ENCODE data around the gene CTNNA1. TPM values are rescaled to one million over a fixed set of nuclear protein-coding genes. Genes with fewer than 3 reads are reported as not detected.

CTNNA1 gene
- total and polyA plus RNA-seq, 12 donors = 111 to 521 (median 347) TPM

DNA sequence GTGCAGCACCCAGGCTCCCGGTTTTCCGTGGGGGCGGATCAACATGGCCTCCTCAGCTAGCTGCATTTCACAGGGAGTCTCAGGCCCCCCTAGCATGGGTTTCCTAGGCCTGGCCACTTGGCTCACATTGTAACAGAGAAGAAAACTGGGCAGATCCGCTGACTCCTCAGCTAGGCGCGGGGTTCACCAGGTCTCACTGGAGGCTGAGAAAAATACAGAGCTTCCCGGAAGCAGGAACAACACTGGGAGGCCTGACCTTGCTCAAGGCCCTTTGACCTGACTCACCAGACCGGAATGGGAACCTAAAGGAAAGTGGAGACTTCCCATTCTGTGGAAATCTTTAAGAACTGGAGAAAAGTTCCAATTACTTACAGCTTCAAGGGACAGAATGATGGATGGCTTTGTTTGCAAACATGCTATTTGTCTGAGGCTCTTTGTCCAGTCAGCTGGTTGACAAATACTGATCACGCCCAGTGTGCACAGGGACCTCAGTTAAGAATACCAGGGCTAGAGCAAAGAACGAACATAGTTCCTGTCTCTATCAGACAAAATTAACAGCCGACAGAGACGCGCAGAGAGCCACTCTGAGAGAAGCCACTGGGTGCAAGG lies 210.6 kb downstream of the CTNNA1 start:
- H3K4me3 ChIP-seq = no peak overlapping the region
- no peaks in the 10 kb centered on the region for H3K27me3 ChIP-seq
- DNase-seq = peak in 5 of 7 donors; percentile 52 to 61 (median 56)
- no peaks in the 10 kb centered on the region for H3K36me3 ChIP-seq (replicated peaks in 1 of 2)
- 36 to 52% (median 47%) methylated on average over 10 to 13 of the region's 13 CpGs for WGBS, 4 donors
- no peaks in the 10 kb centered on the region for H3K9me3 ChIP-seq (replicated peaks in 1 of 3)
- peaks cover 27 to 46% of the 10 kb centered on the region in 2 donors for H3K4me1 ChIP-seq (replicated peaks in 1 of 2)
- H3K27ac ChIP-seq = peak overlapping the region in 4 of 5 donors; percentile 45 to 69 (median 60)
- TF ChIP-seq CTCF (IDR thresholded peaks at IDR 0.05) (no peak), POLR2A (IDR thresholded peaks at IDR 0.05) (peak in 1 of 2 donors; percentile 27)
- intact Hi-C loops (cut with DNase I) = no loop called here

GRCh38 chr5:138964647-138965201 lies 211.5 kb downstream of the CTNNA1 start:
- Histone ChIP-seq H3K27me3 (no peaks in the 10 kb centered on the region), H3K27ac (peak overlapping the region in 4 of 5 donors; percentile 45 to 69 (median 60)), H3K36me3 (replicated peaks in 1 of 2) (no peaks in the 10 kb centered on the region), H3K4me3 (no peak overlapping the region), H3K4me1 (replicated peaks in 1 of 2) (peaks cover 32 to 55% of the 10 kb centered on the region in 2 donors), H3K9me3 (replicated peaks in 1 of 3) (no peaks in the 10 kb centered on the region)
- TF ChIP-seq POLR2A (IDR thresholded peaks at IDR 0.05) = no peak
- intact Hi-C loops (cut with DNase I) = no loop called here
- WGBS, 4 donors = 31 to 48% (median 35%) methylated on average over 7 of the region's 7 CpGs
- DNase-seq = peak in 5 of 7 donors; percentile 46 to 73 (median 60)

DNA sequence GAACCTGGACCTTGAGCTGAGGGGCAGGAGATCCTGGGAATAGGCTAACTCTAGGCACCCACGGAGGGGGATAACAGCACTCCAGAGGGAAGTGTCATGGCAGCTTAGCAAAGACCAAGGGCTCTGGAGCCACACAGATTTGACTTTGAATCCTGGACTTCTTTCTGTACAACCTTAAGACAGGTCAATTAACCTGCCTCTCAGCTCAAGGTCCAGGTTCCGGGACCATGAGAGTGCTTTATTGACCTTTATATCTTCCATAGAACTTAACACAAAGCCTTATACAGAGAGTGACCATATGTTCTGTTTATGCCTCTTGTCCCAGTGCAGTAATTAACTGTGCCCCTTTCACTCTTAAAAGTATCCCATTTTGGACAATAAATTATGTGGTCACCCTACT lies 212.4 kb downstream of the CTNNA1 start:
- Histone ChIP-seq H3K4me1 (replicated peaks in 1 of 2) (peaks cover 32 to 52% of the 10 kb centered on the region in 2 donors), H3K27ac (no peak overlapping the region), H3K27me3 (no peaks in the 10 kb centered on the region), H3K4me3 (no peak overlapping the region), H3K36me3 (replicated peaks in 1 of 2) (no peaks in the 10 kb centered on the region), H3K9me3 (replicated peaks in 1 of 3) (no peaks in the 10 kb centered on the region)
- DNase-seq = peak in 1 of 7 donors; percentile 9
- 72 to 91% (median 86%) methylated on average over 2 of the region's 2 CpGs for WGBS, 4 donors
- no peak for TF ChIP-seq POLR2A (IDR thresholded peaks at IDR 0.05)
- intact Hi-C loops (cut with DNase I) = no loop called here

DNA sequence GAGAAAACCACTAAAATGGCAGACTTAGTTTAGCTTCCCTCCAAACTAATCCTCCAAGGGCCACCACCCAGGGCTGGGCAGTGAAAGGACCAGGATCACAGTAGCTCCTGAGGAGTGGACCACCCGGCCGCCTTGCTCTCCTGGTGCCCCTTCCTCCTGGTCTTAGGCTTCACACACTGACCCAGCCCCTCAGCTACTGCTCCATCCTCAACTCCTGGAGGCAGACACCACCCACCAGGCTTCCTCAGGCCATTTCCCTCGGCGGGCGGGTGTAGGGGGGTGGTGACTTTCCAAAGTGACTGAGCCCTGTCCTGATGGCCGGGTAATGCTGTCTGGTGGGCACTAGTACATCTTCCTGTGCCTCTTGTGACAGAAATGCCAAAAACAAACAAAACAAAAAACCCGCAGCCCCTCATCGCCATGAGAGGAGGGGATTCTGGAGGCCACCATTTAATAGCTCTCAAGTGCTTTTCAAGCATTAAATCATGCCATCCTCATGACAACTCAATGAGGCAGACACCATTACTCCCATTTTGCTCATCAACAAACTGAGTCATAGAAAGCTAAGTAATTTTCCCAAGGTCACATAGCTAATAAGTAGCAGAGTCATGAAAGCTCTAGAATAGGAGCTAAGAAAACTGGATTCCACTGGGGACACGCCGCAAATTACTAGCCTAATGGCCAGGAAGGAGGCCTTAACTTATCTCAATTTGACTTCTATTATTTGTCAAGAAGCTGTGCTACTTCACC lies 213.2 kb downstream of the CTNNA1 start:
- Histone ChIP-seq H3K27me3 (no peaks in the 10 kb centered on the region), H3K27ac (peak overlapping the region in 1 of 5 donors; percentile 57), H3K4me1 (replicated peaks in 1 of 2) (peaks cover 32 to 51% of the 10 kb centered on the region in 2 donors), H3K36me3 (replicated peaks in 1 of 2) (no peaks in the 10 kb centered on the region), H3K9me3 (replicated peaks in 1 of 3) (no peaks in the 10 kb centered on the region), H3K4me3 (no peak overlapping the region)
- no peak for DNase-seq
- TF ChIP-seq CTCF (IDR thresholded peaks at IDR 0.05) = no peak
- TF ChIP-seq POLR2A (IDR thresholded peaks at IDR 0.05) = no peak
- 94 to 98% (median 96%) methylated on average over 7 to 10 of the region's 10 CpGs for WGBS, 4 donors
- intact Hi-C loops (cut with DNase I) = no loop called here

GRCh38 chr5:138967791-138968448 lies 214.7 kb downstream of the CTNNA1 start:
- H3K4me3 ChIP-seq = no peak overlapping the region
- intact Hi-C loops (cut with DNase I) = no loop called here
- no peaks in the 10 kb centered on the region for H3K36me3 ChIP-seq (replicated peaks in 1 of 2)
- H3K9me3 ChIP-seq (replicated peaks in 1 of 3) = no peaks in the 10 kb centered on the region
- H3K4me1 ChIP-seq (replicated peaks in 1 of 2) = peaks cover 32 to 51% of the 10 kb centered on the region in 2 donors
- TF ChIP-seq CTCF (IDR thresholded peaks at IDR 0.05) (no peak), POLR2A (IDR thresholded peaks at IDR 0.05) (no peak)
- peak overlapping the region in 1 of 5 donors; percentile 20 for H3K27ac ChIP-seq
- H3K27me3 ChIP-seq = no peaks in the 10 kb centered on the region
- WGBS, 4 donors = 81 to 83% (median 82%) methylated on average over 8 to 10 of the region's 10 CpGs
- DNase-seq = no peak

Data from adrenal gland (tissue), 12 donors.